ENCODE measurements around the gene RTN4RL2.

RTN4RL2 gene

DNA sequence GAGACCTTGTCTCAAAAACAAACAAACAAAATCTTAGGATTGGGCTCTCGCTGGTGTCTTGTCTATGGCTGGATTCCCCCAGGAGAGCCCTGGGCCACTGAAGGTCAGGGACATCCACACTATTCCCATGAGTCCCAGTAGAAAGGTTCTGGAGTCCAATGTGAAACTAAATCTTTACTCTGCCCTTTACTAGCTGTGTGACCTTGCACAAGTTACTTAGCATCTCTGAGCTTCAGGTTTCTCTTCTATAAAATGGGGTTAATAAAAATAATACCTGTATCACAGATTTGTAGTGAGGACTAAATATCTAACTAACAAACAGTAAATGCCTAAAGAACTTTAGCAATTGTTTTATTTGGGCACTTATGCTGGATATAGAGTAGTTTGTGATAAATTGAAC is 46.2 kb downstream of the RTN4RL2 start:
- no peak for TF ChIP-seq JUND (IDR thresholded peaks at IDR 0.05; ENCODE audit: low read depth)
- in situ Hi-C loops (cut with HindIII; ENCODE audit: low pct_unique_long_range_greater_than_20kb, low sequenced_read_pairs): no loop called here

DNA sequence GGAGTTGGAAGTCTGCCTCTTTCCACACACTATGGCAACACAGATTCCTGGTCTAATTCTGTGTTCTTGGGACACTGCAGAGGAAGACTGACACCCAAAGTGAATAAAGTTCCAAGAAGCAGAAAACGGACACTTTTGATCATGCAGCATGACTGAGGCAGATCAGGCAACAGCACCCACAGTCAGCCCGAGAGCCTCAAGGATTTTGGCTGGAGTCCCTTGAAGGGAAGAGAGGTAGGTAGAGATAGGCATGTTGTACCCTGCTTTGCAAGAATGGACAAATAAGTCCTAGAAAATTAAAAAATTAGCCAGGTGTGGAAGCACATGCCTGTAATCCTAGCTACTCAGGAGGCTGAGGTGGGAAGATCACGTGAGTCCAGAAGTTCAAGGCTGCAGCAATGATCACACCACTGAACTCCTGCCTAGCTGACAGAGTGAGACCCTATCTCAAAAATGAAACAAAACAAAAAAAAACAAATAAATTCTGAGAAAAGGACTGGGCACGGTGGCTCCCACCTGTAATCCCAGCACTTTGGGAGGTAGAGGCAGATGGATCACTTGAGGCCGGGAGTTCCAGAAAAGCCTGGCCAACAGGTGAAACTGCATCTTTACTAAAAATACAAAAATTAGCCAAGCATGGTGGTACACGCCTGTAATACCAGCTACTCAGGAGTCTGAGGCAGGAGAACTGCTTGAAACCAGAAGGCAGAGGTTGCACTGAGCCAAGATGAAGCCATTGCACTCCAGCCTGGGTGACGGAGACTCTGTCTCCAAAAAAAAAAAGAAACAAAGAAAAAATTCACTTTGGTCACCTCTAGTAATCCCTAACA is 48.2 kb downstream of the RTN4RL2 start:
- in situ Hi-C loops (cut with HindIII; ENCODE audit: low pct_unique_long_range_greater_than_20kb, low sequenced_read_pairs): no loop called here
- no peak for TF ChIP-seq JUND (IDR thresholded peaks at IDR 0.05; ENCODE audit: low read depth)
- DNase-seq (ENCODE audit: low read depth in 1 of 2, low spot score in 1 of 2): no peak

More for the DNA sequence above, 46.2 kb downstream of the RTN4RL2 start:
- DNase-seq (ENCODE audit: low read depth in 1 of 2, low spot score in 1 of 2): no peak

DNA sequence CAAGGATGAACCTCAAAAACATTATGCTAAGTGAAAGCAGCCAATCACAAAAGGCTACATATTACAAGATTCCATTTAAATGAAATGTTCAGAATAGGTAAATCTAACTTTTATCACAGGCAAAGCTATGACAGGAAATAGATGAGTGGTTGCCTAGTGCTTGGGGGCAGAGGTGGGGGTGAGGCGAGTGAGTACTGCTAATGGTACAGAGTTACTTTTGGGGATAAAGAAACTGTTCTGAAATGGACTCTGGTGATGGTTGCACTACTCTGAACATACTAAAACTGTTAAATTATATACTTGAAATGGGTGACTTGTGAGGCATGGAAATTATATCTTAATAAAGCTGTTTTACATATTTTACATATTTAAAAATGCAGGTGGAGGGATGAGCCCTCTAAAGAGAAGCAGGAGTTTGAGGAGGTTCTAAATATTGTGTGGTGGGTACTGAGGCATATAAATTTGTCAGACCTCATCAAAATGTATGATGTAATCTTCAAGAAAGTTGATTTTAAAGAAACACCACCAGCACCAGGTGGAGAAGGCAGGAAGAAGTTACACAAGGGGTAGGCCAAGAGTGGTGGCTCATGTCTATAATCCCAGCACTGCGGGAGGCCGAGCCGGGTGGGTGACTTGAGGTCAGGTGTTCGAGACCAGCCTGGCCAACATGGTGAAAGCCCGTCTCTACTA is 51.6 kb downstream of the RTN4RL2 start:
- no peak for DNase-seq (ENCODE audit: low read depth in 1 of 2, low spot score in 1 of 2)
- in situ Hi-C loops (cut with HindIII; ENCODE audit: low pct_unique_long_range_greater_than_20kb, low sequenced_read_pairs): no loop called here
- no peak for TF ChIP-seq JUND (IDR thresholded peaks at IDR 0.05; ENCODE audit: low read depth)

DNA sequence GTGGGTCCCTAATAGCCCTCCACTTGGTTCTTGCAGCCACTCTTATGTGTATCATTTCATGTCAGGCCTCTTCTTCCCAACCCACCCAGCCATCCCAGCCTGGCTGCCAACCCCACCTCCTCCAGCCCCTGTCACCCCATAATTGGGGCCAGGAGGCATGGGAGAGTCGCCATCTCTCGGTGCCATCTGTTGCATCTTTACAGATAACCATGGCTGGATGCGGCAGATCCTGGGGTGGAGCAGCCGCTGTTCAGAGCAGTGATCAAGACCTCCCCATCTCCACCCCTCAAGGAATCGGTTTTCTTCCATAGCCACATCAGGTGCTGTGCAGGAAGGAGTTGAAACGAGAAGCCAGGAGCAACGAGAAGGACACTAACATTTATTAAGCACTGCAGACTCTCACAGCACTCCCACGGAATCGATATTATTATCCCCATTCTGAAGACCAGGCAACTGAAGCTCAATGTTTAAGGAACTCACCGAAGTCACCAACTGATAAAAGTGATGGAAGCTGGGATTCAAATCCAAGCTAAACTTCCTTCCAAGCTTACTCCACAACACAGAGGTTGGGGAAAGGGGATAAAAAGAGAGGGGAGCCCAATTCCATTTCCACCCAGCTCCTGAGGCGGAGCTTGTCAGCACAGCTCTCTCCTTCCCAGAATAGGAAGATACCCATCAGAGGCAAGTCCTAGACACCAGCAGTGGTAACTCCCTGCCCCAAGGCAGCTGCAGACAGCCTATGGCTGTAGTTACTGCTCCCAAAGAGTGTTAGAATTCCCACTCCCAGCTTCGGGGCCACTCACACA is 52.5 kb downstream of the RTN4RL2 start:
- no peak for DNase-seq (ENCODE audit: low read depth in 1 of 2, low spot score in 1 of 2)
- in situ Hi-C loops (cut with HindIII; ENCODE audit: low pct_unique_long_range_greater_than_20kb, low sequenced_read_pairs): no loop called here
- TF ChIP-seq JUND (IDR thresholded peaks at IDR 0.05; ENCODE audit: low read depth): no peak

DNA sequence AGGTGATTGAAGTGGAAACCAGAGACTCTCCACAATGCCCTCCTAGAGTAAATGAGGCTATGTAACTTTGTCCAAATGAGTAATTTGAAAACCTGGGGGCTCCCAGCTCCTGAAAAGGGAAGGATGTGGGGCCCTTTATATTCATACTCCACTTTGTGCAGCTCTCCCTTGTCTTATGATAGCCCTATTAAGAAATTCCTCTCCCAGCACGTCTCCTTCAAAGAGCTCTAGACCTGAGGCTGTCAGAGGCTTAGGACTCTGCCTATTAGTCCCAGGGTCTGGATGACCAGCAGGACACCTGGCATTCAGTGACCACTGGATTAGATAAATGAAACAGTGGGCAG is 53.1 kb downstream of the RTN4RL2 start:
- in situ Hi-C loops (cut with HindIII; ENCODE audit: low pct_unique_long_range_greater_than_20kb, low sequenced_read_pairs): no loop called here
- TF ChIP-seq JUND (IDR thresholded peaks at IDR 0.05; ENCODE audit: low read depth): no peak
- DNase-seq (ENCODE audit: low read depth in 1 of 2, low spot score in 1 of 2): no peak

DNA sequence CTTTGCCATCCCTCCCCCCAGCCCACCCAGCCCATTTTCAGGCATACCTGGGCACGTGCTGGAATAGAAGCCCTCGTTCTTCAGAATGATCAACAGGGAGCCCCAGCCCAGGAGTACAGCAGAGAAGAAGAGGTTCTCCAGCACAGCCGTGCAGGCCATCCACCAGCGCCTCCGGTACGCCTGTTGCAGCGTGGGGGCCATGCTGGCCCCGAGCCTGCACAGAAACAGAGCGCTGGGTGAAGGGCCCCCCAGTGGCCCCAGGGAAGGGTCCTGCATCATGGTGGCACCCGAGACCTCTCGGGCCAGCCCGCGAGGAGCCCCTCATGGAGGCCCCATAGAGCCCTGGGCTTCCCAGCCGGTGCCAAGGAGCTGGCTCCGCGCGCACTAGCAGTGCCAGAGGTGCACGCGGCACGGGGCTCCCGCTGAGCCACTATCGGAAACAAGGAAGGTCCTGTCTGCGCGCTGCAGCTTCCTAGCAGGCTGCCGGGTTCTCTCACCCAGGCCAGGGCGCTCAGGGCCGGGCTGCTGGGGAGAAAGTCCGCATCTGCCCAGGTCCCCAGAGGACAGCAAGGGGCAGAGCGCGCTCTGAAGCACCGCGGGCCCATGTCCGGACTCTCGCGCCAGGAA is 53.7 kb downstream of the RTN4RL2 start:
- no peak for TF ChIP-seq JUND (IDR thresholded peaks at IDR 0.05; ENCODE audit: low read depth)
- in situ Hi-C loops (cut with HindIII; ENCODE audit: low pct_unique_long_range_greater_than_20kb, low sequenced_read_pairs): no loop called here
- DNase-seq (ENCODE audit: low read depth in 1 of 2, low spot score in 1 of 2): no peak

DNA sequence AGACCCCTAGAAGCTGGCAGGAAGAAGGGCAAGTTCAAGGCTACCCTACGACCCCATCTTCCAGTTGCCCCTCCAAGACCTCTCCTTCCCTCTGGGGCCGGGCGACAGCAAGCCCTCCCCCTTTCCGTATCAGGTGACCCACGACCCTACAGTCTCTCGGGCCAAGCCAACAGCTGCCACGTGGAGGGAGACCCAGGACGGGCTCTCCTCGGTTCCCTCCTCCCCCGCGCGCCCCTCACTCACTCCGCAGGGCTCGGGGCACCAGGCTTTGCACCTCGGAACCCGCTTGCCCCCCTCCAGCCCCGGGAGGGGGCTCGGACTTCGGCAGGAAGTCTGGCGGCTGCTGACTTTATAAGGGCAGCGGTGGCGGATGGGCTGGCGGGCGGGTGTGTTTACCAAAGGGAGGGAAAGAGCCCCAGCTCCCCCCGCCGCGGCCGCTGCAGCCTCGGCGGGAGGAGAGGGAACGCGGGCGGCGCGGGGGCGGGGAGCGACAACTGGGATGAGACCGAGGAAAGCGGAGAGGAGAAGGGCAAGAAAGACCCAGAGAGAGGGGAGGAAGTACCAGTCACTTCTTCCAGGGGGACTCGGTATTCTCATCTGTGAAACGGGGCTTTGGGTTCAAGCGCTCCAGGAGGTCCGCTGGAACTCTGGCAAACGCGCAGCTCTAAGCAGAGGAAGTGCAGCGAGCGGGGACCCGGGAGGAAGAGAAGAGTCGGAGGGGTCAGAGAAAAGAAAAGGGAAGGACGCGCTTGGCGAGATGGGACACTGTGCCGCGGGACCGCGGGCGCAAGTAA is 54.4 kb downstream of the RTN4RL2 start:
- DNase-seq (ENCODE audit: low read depth in 1 of 2, low spot score in 1 of 2): no peak
- in situ Hi-C loops (cut with HindIII; ENCODE audit: low pct_unique_long_range_greater_than_20kb, low sequenced_read_pairs): no loop called here
- no peak for TF ChIP-seq JUND (IDR thresholded peaks at IDR 0.05; ENCODE audit: low read depth)

DNA sequence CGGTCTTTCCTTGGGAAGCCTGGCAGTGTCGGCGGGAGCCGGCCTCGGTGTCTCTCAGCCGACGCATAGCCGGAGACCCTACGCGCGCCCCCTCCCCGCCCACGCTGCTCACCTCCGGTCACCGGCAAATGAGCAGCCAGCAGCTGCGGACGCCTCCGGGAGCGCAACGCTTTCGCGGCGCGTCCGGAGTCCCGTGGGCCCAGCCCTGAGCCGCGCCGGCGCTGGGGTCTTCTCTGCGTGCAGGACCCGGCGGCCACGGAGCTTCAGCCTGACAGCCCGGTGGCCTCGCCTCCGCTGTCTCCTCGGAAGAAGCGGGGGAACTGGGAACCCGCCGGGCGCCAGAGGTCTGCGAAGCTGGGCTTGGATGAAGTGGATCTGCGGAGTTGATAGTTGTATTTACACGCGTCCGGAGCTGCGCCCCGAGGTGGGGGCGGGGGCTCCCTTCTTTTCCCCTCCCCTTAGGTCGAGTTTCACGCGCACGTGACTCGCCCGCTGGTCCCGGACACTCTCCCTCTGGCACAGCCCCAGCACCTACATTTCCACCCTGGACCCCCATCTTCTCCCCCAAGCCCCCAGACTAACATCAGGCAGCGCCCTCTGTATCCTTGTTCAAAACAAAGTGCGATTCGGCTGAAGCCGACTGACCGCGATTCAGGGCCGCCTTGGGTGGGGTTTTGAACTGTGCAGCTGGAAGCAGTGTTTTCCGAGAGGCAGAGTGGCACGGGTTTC is 55.2 kb downstream of the RTN4RL2 start, which contains the start of gene SLC43A1:
SLC43A1 (minus strand) TSS at position 371 of the 729 bp plus-strand sequence. CDS start 1,591 bp downstream, outside the sequence.
- peak; percentile 40 to 73 for DNase-seq (ENCODE audit: low read depth in 1 of 2, low spot score in 1 of 2)
- in situ Hi-C loops (cut with HindIII; ENCODE audit: low pct_unique_long_range_greater_than_20kb, low sequenced_read_pairs): no loop called here
- TF ChIP-seq JUND (IDR thresholded peaks at IDR 0.05; ENCODE audit: low read depth): no peak

DNA sequence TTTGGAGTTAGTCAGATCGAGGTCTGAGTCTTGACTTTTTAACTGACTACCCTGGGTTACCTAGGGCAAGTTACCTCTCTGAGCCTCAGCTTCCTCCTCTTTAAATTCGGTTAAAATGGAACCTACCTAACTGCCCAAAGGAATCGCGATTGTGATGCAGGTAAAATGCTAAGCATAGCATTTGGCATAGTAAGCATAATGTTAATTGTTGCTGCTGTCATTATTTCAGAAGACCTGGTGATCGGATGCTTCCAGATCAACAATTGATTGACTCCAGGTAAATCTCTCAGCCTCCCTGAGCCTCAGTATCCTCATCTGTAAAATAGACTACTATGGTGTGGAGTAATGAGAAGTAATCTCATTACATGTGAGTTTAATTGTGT is 55.7 kb downstream of the RTN4RL2 start:
- no peak for TF ChIP-seq JUND (IDR thresholded peaks at IDR 0.05; ENCODE audit: low read depth)
- DNase-seq (ENCODE audit: low read depth in 1 of 2, low spot score in 1 of 2): no peak
- in situ Hi-C loops (cut with HindIII; ENCODE audit: low pct_unique_long_range_greater_than_20kb, low sequenced_read_pairs): no loop called here

DNA sequence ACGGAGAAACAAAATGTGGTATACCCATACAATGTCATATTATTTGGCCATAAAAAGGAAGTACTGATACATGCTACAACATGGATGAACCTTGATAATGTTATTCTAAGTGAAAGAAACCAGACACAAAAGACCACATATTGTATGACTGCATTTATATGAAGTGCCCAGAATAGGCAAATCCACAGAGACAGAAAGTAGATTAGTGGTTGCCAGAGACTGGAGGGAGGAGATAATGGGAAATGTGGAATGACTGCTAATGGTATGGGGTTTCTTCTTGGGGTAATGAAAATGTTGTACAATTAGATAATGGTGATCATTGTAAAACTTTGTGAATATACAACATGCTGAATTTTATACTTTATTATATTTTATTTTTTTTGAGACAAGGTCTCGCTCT is 60.8 kb downstream of the RTN4RL2 start:
- DNase-seq (ENCODE audit: low read depth in 1 of 2, low spot score in 1 of 2): no peak
- TF ChIP-seq JUND (IDR thresholded peaks at IDR 0.05; ENCODE audit: low read depth): no peak
- in situ Hi-C loops (cut with HindIII; ENCODE audit: low pct_unique_long_range_greater_than_20kb, low sequenced_read_pairs): no loop called here

DNA sequence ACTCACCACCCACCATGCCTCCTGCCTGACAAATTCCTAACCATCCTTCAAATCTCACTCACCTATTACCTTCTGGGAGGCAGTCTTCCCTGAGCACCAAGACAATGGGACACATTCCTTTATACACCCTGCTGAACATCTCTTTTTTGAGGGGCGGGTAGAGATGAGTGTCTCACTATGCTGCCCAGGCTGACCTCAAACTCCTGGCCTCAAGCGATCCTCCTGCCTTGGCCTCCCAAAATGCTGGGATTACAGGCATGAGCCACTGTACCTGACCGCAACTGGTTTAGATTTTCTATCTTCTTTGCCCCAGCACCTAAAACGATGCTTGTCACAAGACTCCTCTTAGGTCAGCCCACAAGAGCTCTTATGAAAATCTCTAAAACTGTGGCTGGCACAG is 63.1 kb downstream of the RTN4RL2 start:
- in situ Hi-C loops (cut with HindIII; ENCODE audit: low pct_unique_long_range_greater_than_20kb, low sequenced_read_pairs): no loop called here
- TF ChIP-seq JUND (IDR thresholded peaks at IDR 0.05; ENCODE audit: low read depth): no peak
- DNase-seq (ENCODE audit: low read depth in 1 of 2, low spot score in 1 of 2): no peak
